DLD1 (cell line): ENCODE data around the gene EHD1.

ENCODE experiments used
- in situ Hi-C: cut with HindIII; loops from 2 replicates; pipeline ENCODE4 v1.10.0; 2017; ENCODE audit warnings: low sequenced_read_pairs

Gene EHD1

GRCh38 chr11:64859542-64860414 lies 18.6 kb downstream of the EHD1 start:
- in situ Hi-C loops: no loop called here

DNA sequence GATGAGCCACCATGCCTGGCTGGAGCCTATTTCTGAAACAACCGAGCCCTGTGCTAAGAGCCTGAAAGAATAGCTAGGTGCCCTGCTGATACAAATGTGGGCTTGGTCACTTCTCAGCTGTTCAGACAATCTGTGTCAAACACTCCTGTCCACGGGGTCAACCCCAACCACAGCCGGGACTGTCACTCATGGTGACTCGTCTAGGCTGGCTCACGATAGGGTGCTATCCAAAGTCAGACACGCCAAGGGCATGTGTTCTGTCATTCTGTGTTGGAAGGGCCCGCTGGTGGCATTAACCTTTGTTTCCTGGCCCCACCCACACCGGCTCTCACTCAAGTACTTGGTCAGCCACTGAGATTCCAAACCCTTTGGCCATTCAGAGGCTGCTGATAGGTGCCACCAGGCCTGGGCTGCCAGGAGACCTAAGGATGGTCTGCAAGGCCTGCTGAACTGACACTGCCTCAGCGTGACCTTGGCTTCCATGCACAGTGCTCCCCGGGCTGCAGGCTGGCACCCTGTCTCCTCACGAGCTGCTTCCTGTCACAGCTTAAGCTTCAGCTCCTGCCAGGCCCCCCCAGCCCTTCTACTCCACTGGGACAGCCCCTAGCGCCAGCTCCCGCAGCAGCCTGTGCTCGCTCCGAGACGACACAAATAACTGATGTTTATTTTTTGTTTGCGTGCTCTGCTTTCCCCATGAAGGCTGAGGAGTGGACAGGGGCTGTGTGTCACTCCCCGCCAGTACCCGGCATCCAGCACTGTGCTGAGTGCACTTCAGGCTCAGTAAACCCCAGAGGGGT lies 19.8 kb downstream of the EHD1 start:
- in situ Hi-C loops: no loop called here

- in situ Hi-C loops: no loop called here
These were observed 20.9 kb downstream of the EHD1 start for GRCh38 chr11:64857485-64857884.

- in situ Hi-C loops: no loop called here
These were observed 21.8 kb downstream of the EHD1 start for GRCh38 chr11:64856382-64857227.

DNA sequence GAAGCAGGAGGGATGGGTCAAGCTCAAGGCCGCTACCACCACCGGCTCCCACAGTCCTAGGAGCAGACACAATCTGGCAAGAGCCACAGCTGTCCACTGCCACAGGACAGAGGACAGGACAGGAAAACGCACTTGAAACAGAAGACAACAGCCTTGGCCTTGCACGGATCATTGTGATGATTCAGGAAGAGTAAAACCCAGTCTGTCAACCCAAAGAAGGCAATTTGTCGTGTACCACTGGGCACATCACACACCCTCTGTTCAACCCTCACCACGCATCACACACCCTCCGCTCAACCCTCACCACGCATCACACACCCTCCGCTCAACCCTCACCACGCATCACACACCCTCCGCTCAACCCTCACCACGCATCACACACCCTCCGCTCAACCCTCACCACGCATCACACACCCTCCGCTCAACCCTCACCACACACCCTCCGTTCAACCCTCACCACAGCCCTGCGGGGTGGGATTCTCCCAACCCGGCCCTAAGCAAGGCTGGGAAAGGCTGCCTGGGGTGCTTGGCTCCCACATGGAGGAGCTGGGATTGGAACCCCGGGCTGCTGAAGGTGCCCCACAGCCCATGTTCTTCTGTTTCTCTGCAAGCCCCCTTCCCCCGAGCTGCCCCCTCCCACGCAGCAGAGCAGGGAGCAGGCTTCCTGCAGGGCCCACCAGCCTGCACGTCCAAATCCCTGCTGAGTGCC lies 22.7 kb downstream of the EHD1 start:
- in situ Hi-C loops: no loop called here

DNA sequence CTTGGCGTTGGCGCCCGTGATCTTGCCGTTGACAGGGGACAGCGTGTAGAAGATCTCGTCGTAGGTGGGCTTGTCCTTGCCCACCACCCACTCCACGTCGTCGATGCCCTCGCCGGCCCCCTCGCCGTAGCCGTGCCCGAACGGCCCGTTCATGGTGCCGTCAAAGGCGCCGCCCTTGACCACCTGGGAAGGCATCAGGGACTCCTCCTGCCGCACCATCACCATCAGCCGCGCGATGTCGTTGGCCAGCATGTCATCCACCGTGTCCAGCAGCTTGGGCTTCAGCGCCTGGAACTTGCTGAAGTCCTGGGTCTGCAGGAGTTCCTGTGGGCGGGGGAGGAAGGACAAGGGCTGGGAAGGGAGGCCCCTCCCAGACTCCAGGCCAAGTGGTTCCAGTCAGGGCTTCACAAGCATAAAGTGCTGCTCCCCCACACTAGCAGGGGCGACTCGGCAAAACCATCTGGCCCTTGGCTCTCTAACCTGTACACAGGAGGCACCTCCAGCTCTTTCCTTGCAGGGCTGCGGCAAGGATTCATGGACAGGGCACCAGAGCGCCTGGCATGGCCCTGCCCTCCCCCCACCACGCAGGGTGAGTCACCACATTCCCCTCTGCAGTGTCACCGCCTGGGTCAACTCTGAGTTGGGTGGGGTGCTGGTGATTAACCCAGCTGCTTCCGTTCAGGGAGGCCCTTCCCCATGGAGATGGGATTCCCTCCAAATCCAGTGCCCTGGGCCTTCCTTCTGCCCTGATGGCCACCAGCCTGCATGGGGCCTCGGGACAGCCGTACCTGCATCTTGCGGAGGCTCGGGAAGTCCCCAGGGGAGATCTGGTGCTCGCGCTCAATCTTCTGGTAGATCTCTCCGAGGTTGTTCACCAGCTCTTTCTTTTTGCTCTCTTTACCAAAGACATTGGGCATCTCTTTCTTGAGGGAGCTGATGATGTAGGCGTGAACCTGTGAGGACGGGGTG lies 23.6 kb downstream of the EHD1 start:
- in situ Hi-C loops: loop anchor here (5.0 kb wide), 1 partner anchor 37 kb away; no protein-coding TSS in a partner anchor

DNA sequence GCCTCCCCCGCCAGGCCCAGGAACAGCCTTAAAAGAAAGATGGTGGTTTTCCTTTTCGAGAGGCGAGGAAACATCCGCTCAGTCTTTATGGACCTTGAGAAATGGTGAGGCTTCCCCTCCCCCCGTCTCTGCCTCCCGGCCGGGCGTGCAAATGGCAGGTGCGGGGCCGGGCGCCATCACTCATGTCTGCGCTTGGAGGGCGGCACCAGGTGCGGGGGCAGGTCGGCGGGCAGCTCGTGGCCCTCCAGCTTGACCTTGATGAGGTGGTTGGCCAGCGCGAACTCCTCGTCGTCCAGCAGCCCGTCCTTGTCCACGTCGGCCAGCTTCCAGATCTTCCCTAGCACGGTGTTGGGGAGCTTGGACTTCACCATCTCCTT lies 24.3 kb downstream of the EHD1 start:
- in situ Hi-C loops: loop anchor here (5.0 kb wide), 1 partner anchor 38 kb away; no protein-coding TSS in a partner anchor

- in situ Hi-C loops: loop anchor here (5.0 kb wide), 1 partner anchor 39 kb away; no protein-coding TSS in a partner anchor
These were observed 24.7 kb downstream of the EHD1 start for GRCh38 chr11:64853709-64854108.

GRCh38 chr11:64852804-64853509 lies 25.5 kb downstream of the EHD1 start:
- in situ Hi-C loops: loop anchor here (5.0 kb wide), 1 partner anchor 39 kb away; no protein-coding TSS in a partner anchor

DNA sequence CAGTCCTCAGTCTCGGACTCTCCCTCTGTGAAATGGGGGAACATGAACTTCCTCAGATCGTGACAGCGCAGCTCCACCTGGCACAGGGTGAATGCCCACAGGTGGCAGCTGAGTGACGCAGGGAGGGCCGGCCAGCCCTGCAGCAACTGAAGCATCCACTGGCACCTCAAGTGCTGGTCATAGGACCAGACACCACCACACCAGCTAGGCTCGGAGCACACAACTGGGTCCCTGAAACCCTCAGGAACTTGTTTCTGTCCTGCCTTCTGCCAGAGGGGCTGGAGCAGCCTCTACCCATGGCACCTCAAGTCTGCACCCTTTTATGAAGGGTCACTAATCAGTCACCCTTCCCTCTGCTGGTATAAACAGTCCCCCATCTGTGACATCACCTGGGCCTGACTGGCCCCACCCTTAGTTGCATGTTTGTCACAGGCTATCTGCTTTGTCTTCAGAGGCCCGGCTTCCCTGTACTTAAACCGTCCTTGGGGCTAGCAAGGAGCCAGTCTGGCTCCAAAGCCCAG lies 26.5 kb downstream of the EHD1 start:
- in situ Hi-C loops: loop anchor here (5.0 kb wide), 1 partner anchor 40 kb away; no protein-coding TSS in a partner anchor

GRCh38 chr11:64850979-64851567 lies 27.3 kb downstream of the EHD1 start:
- in situ Hi-C loops: loop anchor here (5.0 kb wide), 1 partner anchor 41 kb away; no protein-coding TSS in a partner anchor

- in situ Hi-C loops: loop anchor here (5.0 kb wide), 1 partner anchor 43 kb away; no protein-coding TSS in a partner anchor
These were observed 28.6 kb downstream of the EHD1 start for GRCh38 chr11:64849598-64850356.

DNA sequence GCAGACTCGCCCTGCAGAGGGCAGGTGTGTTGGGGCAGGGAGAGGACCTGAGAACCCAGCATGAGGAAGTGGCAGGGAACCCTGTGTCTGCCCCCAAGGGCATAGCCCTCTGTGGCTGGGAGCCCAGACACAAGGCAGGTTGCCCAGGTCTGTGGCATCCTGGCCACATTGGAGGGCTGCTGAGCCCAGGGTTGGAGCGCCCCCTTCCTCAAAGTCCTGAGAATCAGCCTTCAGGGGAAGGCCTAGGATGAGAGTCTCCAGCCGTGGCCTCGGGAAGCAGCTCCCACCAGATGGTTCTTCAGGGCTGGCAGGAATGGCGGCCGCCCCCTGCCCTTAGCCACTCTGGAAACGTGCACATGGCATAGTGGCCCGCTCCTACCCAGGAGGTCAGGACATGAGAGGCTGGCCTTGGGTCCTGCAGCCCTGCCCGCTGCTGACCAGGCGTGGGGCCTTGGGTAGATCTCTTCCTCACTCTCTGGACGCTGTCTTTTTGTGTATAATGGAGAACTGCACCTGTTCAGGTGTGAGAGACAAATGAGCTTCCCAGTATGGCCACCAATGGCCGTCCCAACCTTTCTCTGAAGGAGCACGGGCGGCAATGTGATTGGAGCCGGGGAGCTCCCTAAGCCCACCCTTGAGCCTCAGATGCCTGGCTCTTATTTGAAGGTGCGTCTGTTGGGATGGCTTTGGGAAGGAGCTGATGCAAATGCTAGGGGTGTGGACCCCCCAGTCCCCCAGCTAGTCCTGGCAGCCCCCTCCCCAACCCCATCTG lies 29.4 kb downstream of the EHD1 start:
- in situ Hi-C loops: no loop called here

DNA sequence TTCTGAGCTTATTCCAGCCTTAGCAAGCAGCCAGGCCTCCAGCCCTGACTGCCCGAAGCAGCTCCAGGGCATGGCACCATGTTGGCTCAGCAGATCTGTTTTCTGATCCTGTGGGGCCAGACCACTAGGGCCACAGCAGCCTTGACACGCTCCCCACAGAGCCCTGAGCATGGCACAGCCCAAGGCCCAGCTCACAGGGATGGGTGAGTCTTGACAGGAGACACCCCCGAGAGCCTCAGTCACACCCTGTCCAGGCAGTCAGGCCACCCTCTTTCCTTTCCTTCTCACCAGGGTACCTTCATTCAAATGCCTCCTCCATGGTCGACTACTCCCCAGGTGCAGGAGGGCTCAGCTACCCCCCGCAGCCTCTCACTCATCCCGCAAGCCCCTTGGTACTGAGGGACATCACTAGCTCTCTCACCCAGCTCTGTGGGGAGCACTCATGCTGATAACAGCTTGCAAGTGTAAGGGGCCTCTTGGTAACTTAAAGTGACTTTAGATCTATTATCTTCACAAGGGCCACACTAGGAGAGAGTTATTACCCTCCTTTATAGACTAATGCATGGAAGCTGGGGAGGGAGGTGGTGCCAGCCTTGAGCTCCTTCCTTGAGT lies 30.1 kb downstream of the EHD1 start:
- in situ Hi-C loops: no loop called here

DNA sequence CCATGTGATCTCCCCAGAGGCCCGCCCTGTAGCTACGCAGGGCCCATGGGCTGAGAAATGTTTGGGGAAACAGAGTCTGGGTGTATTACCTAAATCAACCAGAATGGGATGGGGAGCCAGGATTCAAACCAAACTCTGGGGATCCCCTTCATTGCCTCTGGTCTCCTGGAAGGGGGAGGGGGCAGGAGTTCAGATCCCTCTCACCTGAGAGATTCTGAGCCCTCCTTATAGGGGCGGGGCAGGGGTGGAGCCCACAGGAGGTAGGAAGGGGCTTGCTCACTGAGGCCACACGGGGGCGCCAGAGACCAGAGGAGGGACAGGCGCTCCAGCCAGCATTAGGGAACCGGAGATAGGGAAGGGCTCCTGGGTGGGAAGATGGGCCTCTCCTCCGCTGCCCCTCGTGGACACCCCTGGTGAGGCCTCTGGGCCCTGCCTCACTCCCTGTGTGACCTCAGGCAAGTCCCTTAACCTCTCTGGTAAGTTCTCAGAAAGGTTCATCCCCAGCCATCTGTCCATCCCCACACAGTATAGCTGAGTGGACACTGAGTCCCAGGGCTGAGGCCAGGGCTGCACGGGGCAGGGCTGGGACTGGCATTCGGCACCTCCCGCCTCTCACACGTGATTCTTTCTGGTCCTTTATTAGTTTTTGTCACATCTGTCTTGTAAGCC lies 31.3 kb downstream of the EHD1 start:
- in situ Hi-C loops: no loop called here
